VCaP (cell line): Measurements from ENCODE around the gene PPFIA1.

ENCODE experiments used
- H3K27ac ChIP-seq: fragments of 450-650 bp; 2 replicates; pipeline ENCODE4 v1.5.1; 2017
- CTCF ChIP-seq: fragments of 450-650 bp; conservative IDR thresholded peaks from 2 replicates; pipeline ENCODE4 v1.5.1; 2017; ENCODE audit warnings: mild to moderate bottlenecking, moderate library complexity

The PPFIA1 gene

GRCh38 chr11:70299636-70300035 is 29.1 kb downstream of the PPFIA1 start:
- H3K27ac ChIP-seq: no peak overlapping the region

GRCh38 chr11:70301191-70301590 is 30.7 kb downstream of the PPFIA1 start:
- H3K27ac ChIP-seq: no peak overlapping the region
- no peak for TF ChIP-seq CTCF

More at GRCh38 chr11:70299636-70300035, 29.1 kb downstream of the PPFIA1 start:
- no peak for TF ChIP-seq CTCF

GRCh38 chr11:70301721-70302418 is 31.4 kb downstream of the PPFIA1 start:
- TF ChIP-seq CTCF: no peak
- no peak overlapping the region for H3K27ac ChIP-seq

GRCh38 chr11:70302419-70302752 is 31.9 kb downstream of the PPFIA1 start:
- TF ChIP-seq CTCF: no peak
- H3K27ac ChIP-seq: no peak overlapping the region

GRCh38 chr11:70303070-70303469 is 32.6 kb downstream of the PPFIA1 start:
- no peak for TF ChIP-seq CTCF
- no peak overlapping the region for H3K27ac ChIP-seq

GRCh38 chr11:70304208-70304603 is 33.7 kb downstream of the PPFIA1 start:
- no peak for TF ChIP-seq CTCF
- no peak overlapping the region for H3K27ac ChIP-seq

GRCh38 chr11:70305501-70305900 is 35.0 kb downstream of the PPFIA1 start:
- H3K27ac ChIP-seq: no peak overlapping the region
- no peak for TF ChIP-seq CTCF
